ENCODE data around the gene FERMT2. TPM values are rescaled to one million over a fixed set of nuclear protein-coding genes. Genes with fewer than 3 reads are reported as not detected.

Gene FERMT2
- total RNA-seq, 1 donor from 2014 or later, result 86.0 TPM

- DNase-seq (no peak), ATAC-seq (no peak)
- Histone ChIP-seq H3K4me1 (no peaks in the 10 kb centered on the region), H3K36me3 (peaks cover 83% of the 10 kb centered on the region), H3K27ac (no peak overlapping the region), H3K27me3 (ENCODE audit: low read depth) (no peaks in the 10 kb centered on the region), H3K9me3 (no peaks in the 10 kb centered on the region), H3K4me3 (no peak overlapping the region)
- intact Hi-C loops (cut with DNase I), result no loop called here
- TF ChIP-seq, protein P1, sequence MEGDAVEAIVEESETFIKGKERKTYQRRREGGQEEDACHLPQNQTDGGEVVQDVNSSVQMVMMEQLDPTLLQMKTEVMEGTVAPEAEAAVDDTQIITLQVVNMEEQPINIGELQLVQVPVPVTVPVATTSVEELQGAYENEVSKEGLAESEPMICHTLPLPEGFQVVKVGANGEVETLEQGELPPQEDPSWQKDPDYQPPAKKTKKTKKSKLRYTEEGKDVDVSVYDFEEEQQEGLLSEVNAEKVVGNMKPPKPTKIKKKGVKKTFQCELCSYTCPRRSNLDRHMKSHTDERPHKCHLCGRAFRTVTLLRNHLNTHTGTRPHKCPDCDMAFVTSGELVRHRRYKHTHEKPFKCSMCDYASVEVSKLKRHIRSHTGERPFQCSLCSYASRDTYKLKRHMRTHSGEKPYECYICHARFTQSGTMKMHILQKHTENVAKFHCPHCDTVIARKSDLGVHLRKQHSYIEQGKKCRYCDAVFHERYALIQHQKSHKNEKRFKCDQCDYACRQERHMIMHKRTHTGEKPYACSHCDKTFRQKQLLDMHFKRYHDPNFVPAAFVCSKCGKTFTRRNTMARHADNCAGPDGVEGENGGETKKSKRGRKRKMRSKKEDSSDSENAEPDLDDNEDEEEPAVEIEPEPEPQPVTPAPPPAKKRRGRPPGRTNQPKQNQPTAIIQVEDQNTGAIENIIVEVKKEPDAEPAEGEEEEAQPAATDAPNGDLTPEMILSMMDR (IDR thresholded peaks at IDR 0.05), result no peak
Measured at GRCh38 chr14:52876311-52876710, 74.5 kb downstream of the FERMT2 start.

- TF ChIP-seq, protein P1 (IDR thresholded peaks at IDR 0.05), result no peak
- H3K9me3 ChIP-seq, result no peaks in the 10 kb centered on the region
- H3K36me3 ChIP-seq, result peaks cover 84% of the 10 kb centered on the region
- no peaks in the 10 kb centered on the region for H3K4me1 ChIP-seq
- no peak for ATAC-seq
- H3K27me3 ChIP-seq (ENCODE audit: low read depth), result no peaks in the 10 kb centered on the region
- no peak overlapping the region for H3K4me3 ChIP-seq
- intact Hi-C loops (cut with DNase I), result no loop called here
- no peak overlapping the region for H3K27ac ChIP-seq
- no peak for DNase-seq
Measured at GRCh38 chr14:52875707-52876106, 75.1 kb downstream of the FERMT2 start.

GRCh38 chr14:52874389-52874788, 76.5 kb downstream of the FERMT2 start:
- ATAC-seq, result no peak
- Histone ChIP-seq H3K36me3 (peaks cover 84% of the 10 kb centered on the region), H3K27me3 (ENCODE audit: low read depth) (no peaks in the 10 kb centered on the region), H3K9me3 (no peaks in the 10 kb centered on the region), H3K27ac (no peak overlapping the region), H3K4me3 (no peak overlapping the region), H3K4me1 (no peaks in the 10 kb centered on the region)
- TF ChIP-seq, protein P1 (IDR thresholded peaks at IDR 0.05), result no peak
- intact Hi-C loops (cut with DNase I), result no loop called here
- DNase-seq, result no peak

DNA sequence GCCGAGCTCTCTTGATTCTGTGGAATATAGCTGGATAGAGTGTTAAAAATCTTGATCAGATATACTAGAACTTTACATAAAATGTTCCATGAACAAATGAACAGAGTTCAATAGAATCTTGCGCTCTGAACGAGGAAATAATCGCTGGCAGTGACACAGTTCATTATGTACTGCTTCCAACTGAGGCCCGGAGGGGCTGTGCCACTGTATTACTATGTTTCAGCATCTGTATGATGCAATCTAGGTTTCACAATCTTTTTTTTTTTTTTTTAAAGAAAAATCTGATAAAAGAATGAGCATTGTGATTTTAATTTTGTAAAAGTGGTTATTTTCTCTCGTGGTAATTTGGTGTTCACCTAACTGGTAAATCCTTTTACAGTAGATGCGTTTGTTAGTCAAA, 77.2 kb downstream of the FERMT2 start:
- H3K27ac ChIP-seq, result no peak overlapping the region
- no peaks in the 10 kb centered on the region for H3K4me1 ChIP-seq
- peaks cover 84% of the 10 kb centered on the region for H3K36me3 ChIP-seq
- intact Hi-C loops (cut with DNase I), result no loop called here
- no peak overlapping the region for H3K4me3 ChIP-seq
- ATAC-seq (peak in 1 of 2 donors; percentile 59), DNase-seq (no peak)
- no peaks in the 10 kb centered on the region for H3K9me3 ChIP-seq
- TF ChIP-seq, protein P1 (IDR thresholded peaks at IDR 0.05), result no peak
- no peaks in the 10 kb centered on the region for H3K27me3 ChIP-seq (ENCODE audit: low read depth)

DNA sequence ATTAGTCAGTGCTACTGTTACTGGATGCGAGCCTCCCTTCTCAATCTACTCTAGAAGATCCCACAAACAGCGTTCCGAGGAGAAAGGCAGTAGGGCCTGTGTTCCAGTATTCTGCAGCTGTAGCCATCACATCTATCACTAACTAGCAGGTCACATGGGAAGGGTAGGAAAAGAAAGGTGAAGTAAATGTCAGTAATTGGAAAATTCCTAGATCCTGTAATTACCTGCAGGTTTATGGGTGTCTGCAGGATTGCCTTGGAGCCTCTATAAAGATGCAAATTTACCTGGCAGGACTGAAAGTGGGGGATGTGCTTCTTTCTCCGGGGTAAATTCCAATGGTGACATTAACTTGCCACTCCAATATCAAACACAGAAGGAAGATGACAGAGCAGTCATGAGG, 77.8 kb downstream of the FERMT2 start:
- intact Hi-C loops (cut with DNase I), result no loop called here
- peaks cover 84% of the 10 kb centered on the region for H3K36me3 ChIP-seq
- no peak overlapping the region for H3K27ac ChIP-seq

More for the DNA sequence above, 77.8 kb downstream of the FERMT2 start:
- ATAC-seq (no peak), DNase-seq (no peak)
- H3K27me3 ChIP-seq (ENCODE audit: low read depth), result no peaks in the 10 kb centered on the region
- H3K9me3 ChIP-seq, result no peaks in the 10 kb centered on the region
- TF ChIP-seq, protein P1 (IDR thresholded peaks at IDR 0.05), result no peak
- no peaks in the 10 kb centered on the region for H3K4me1 ChIP-seq
- no peak overlapping the region for H3K4me3 ChIP-seq
